Neural cell (in vitro differentiated cells): ENCODE results near the gene ISG15. TPM values are rescaled to one million over a fixed set of nuclear protein-coding genes. Genes with fewer than 3 reads are reported as not detected.
A peak's percentile ranks its signal among the peaks of the same experiment; 100 is the strongest.

Source experiments
- H2AFZ ChIP-seq: fragments of 200-600, 300-800 bp; sonication (generic), shearing (Covaris generic); 2 replicates; pipeline ENCODE4 v1.6.0; 2014; ENCODE audit warnings: low read depth, mild to moderate bottlenecking, antibody characterized with exemption, low read length, moderate library complexity
- H3F3A ChIP-seq: fragments of 200-600 bp; shearing (Covaris generic); 2 replicates; pipeline ENCODE4 v1.6.1; 2016; ENCODE audit warnings: mild to moderate bottlenecking, moderate library complexity, mixed read lengths, antibody characterized with exemption, low read length; ENCODE audit not compliant: insufficient read depth, poor library complexity, severe bottlenecking
- H3K27ac ChIP-seq: fragments of 200-600, 300-800 bp; sonication (generic), shearing (Covaris generic); 2 replicates; pipeline ENCODE4 v1.5.1; 2014; ENCODE audit warnings: mild to moderate bottlenecking, low read length, moderate library complexity
- H3K27me3 ChIP-seq: fragments of 300-800, 200-600 bp; sonication (generic), shearing (Covaris generic); 2 replicates; pipeline ENCODE4 v1.6.0; 2014; ENCODE audit warnings: mild to moderate bottlenecking, low read depth, low read length, moderate library complexity; ENCODE audit not compliant: insufficient read depth
- H3K36me3 ChIP-seq: fragments of 300-800, 200-600 bp; sonication (generic), shearing (Covaris generic); 2 replicates; pipeline ENCODE4 v1.5.1; 2014; ENCODE audit warnings: mild to moderate bottlenecking, antibody characterized with exemption, low read length, moderate library complexity; ENCODE audit not compliant: insufficient read depth
- H3K4me2 ChIP-seq: fragments of 300-800, 200-600 bp; sonication (generic), shearing (Covaris generic); 2 replicates; pipeline ENCODE4 v1.6.0; 2014; ENCODE audit warnings: mild to moderate bottlenecking, low read length
- H3K4me3 ChIP-seq: fragments of 300-800, 200-600 bp; sonication (generic), shearing (Covaris generic); 2 replicates; pipeline ENCODE4 v1.5.1; 2014; ENCODE audit warnings: mild to moderate bottlenecking, low read length, moderate library complexity
- H3K79me2 ChIP-seq: fragments of 200-600 bp; shearing (Covaris generic); replicated peaks from 2 replicates; pipeline ENCODE4 v1.6.0; 2014; ENCODE audit warnings: mild to moderate bottlenecking, low read length, moderate library complexity; ENCODE audit not compliant: insufficient read depth
- H3K9ac ChIP-seq: fragments of 300-800, 200-600 bp; sonication (generic), shearing (Covaris generic); 2 replicates; pipeline ENCODE4 v1.6.1; 2016; ENCODE audit warnings: mild to moderate bottlenecking, low read length, mixed read lengths
- H3K9me2 ChIP-seq: fragments of 200-600 bp; shearing (Covaris generic); 2 replicates; pipeline ENCODE4 v1.6.1; 2016; ENCODE audit warnings: mild to moderate bottlenecking, low read length, mixed read lengths; ENCODE audit not compliant: insufficient read depth
- H3K9me3 ChIP-seq: fragments of 200-600, 300-800 bp; sonication (generic), shearing (Covaris generic); 2 replicates; pipeline ENCODE4 v1.6.1; 2016; ENCODE audit warnings: mild to moderate bottlenecking, mixed run types, low read length, moderate library complexity, mixed read lengths
- H4K20me1 ChIP-seq: fragments of 200-600 bp; shearing (Covaris generic); 2 replicates; pipeline ENCODE4 v1.6.1; 2016; ENCODE audit warnings: mild to moderate bottlenecking, mixed run types; ENCODE audit not compliant: insufficient read depth
- EP300 ChIP-seq: fragments of 450-650 bp; conservative IDR thresholded peaks from 2 replicates; pipeline ENCODE4 v1.6.1; 2014; ENCODE audit warnings: antibody characterized with exemption, mild to moderate bottlenecking, moderate library complexity; ENCODE audit not compliant: poor library complexity, severe bottlenecking
- EZH2 ChIP-seq: fragments of 200-600, 300-800 bp; shearing (Covaris generic), sonication (generic); IDR thresholded peaks from 2 replicates; pipeline ENCODE4 v1.6.1; 2014; ENCODE audit warnings: antibody characterized with exemption, low read length, borderline replicate concordance, mild to moderate bottlenecking; ENCODE audit not compliant: insufficient read depth, poor library complexity, severe bottlenecking
- MXI1 ChIP-seq: fragments of 450-650 bp; conservative IDR thresholded peaks from 2 replicates; pipeline ENCODE4 v1.6.1; 2014; ENCODE audit warnings: antibody characterized with exemption, mild to moderate bottlenecking; ENCODE audit not compliant: poor library complexity, severe bottlenecking
- POLR2AphosphoS5 ChIP-seq: IDR thresholded peaks from 2 replicates; pipeline ENCODE4 v1.6.1; 2012
- RAD21 ChIP-seq: fragments of 450-650 bp; conservative IDR thresholded peaks from 2 replicates; pipeline ENCODE4 v1.6.1; 2014; ENCODE audit warnings: antibody characterized with exemption, mild to moderate bottlenecking, moderate library complexity
- SMC3 ChIP-seq: fragments of 450-650 bp; conservative IDR thresholded peaks from 2 replicates; pipeline ENCODE4 v1.6.1; 2014; ENCODE audit warnings: antibody characterized with exemption, mild to moderate bottlenecking, moderate library complexity; ENCODE audit not compliant: poor library complexity
- TAF1 ChIP-seq: IDR thresholded peaks from 2 replicates; pipeline ENCODE4 v1.6.1; 2012; ENCODE audit warnings: low read depth
- polyA plus RNA-seq: library from polyadenylated mRNA; depleted of rRNA; stranded (reverse); fragments of >200 nt; gene quantifications from 2 replicates; pipeline ENCODE4 v1.2.3, GENCODE V29; 2014
- TF ChIP-seq, protein P1 (sequence below): fragments of 450-650 bp; IDR thresholded peaks from 2 replicates; pipeline ENCODE4 v1.5.1; 2014; ENCODE audit warnings: antibody characterized with exemption, mild to moderate bottlenecking, moderate library complexity; ENCODE audit not compliant: poor library complexity, severe bottlenecking
- TF ChIP-seq, protein P2 (sequence below): IDR thresholded peaks from 2 replicates; pipeline ENCODE4 v1.6.1; 2012; ENCODE audit warnings: borderline replicate concordance

Gene ISG15
- polyA plus RNA-seq, 1 donor from 2014 or later: 8.0 TPM

DNA sequence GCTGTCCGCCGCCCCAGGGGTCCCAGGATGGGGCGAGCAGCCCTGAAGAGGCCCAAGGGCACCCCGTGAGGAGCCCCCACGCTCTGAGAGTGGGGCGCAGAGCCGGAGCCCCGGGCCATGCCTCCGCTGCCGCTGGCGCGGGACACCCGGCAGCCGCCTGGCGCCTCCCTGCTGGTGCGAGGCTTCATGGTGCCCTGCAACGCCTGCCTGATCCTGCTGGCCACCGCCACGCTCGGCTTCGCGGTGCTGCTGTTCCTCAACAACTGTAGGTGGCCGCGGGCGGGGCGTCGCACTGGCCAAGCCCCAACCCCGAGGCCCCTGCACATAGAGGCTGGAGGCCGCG, 21.1 kb downstream of the ISG15 start:
- Histone ChIP-seq H3F3A (no peaks in the 10 kb centered on the region), H4K20me1 (no peaks in the 10 kb centered on the region), H3K9me3 (no peaks in the 10 kb centered on the region), H3K9ac (peak overlapping the region; percentile 85), H3K4me2 (peak overlapping the region; percentile 48), H3K36me3 (no peaks in the 10 kb centered on the region), H2AFZ (no peak overlapping the region), H3K27ac (peak overlapping the region; percentile 65), H3K79me2 (peaks cover 4% of the 10 kb centered on the region), H3K9me2 (no peaks in the 10 kb centered on the region), H3K27me3 (no peaks in the 10 kb centered on the region), H3K4me3 (peak overlapping the region; percentile 69)
- TF ChIP-seq, protein P1, sequence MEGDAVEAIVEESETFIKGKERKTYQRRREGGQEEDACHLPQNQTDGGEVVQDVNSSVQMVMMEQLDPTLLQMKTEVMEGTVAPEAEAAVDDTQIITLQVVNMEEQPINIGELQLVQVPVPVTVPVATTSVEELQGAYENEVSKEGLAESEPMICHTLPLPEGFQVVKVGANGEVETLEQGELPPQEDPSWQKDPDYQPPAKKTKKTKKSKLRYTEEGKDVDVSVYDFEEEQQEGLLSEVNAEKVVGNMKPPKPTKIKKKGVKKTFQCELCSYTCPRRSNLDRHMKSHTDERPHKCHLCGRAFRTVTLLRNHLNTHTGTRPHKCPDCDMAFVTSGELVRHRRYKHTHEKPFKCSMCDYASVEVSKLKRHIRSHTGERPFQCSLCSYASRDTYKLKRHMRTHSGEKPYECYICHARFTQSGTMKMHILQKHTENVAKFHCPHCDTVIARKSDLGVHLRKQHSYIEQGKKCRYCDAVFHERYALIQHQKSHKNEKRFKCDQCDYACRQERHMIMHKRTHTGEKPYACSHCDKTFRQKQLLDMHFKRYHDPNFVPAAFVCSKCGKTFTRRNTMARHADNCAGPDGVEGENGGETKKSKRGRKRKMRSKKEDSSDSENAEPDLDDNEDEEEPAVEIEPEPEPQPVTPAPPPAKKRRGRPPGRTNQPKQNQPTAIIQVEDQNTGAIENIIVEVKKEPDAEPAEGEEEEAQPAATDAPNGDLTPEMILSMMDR: peak; percentile 37
- TF ChIP-seq MXI1 (peak; percentile 11), POLR2AphosphoS5 (no peak)

DNA sequence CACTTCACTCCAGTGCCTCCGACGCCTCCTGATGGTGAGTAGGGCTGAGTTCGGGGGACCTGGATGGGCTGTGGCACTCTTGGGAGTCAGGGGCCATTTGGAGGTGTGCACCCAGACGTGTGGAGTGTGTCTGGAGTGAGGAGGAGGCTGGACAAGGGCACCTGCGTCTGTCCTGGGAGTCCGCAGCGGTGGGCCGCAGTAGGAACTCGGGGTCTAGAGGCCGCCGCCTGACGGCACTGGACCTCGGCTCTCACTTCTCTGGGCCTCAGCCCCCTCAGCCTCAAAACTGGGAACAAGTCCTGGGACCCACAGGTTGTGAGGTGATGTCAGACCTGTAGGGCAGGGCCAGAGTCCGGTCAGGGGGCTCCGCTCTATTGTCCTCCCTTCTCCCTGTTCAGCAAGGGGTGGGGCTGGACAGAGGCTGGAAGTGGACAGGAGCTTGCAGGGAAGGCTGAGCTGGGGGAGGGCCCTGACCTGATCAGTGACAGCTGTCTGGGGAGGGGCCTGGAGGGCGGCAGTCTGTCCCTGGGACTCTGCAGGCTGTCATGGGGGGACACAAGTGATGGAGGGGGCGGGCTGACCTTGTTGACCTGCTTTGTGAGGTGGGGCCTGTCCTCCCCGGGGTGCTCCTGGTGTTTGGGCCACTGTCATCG, 22.1 kb downstream of the ISG15 start:
- no peaks in the 10 kb centered on the region for H3K9me2 ChIP-seq

More for the DNA sequence above, 22.1 kb downstream of the ISG15 start:
- H4K20me1 ChIP-seq: no peaks in the 10 kb centered on the region
- TF ChIP-seq, protein P1: no peak
- TF ChIP-seq, protein P2, sequence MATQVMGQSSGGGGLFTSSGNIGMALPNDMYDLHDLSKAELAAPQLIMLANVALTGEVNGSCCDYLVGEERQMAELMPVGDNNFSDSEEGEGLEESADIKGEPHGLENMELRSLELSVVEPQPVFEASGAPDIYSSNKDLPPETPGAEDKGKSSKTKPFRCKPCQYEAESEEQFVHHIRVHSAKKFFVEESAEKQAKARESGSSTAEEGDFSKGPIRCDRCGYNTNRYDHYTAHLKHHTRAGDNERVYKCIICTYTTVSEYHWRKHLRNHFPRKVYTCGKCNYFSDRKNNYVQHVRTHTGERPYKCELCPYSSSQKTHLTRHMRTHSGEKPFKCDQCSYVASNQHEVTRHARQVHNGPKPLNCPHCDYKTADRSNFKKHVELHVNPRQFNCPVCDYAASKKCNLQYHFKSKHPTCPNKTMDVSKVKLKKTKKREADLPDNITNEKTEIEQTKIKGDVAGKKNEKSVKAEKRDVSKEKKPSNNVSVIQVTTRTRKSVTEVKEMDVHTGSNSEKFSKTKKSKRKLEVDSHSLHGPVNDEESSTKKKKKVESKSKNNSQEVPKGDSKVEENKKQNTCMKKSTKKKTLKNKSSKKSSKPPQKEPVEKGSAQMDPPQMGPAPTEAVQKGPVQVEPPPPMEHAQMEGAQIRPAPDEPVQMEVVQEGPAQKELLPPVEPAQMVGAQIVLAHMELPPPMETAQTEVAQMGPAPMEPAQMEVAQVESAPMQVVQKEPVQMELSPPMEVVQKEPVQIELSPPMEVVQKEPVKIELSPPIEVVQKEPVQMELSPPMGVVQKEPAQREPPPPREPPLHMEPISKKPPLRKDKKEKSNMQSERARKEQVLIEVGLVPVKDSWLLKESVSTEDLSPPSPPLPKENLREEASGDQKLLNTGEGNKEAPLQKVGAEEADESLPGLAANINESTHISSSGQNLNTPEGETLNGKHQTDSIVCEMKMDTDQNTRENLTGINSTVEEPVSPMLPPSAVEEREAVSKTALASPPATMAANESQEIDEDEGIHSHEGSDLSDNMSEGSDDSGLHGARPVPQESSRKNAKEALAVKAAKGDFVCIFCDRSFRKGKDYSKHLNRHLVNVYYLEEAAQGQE: no peak
- TF ChIP-seq RAD21 (no peak), POLR2AphosphoS5 (no peak), MXI1 (no peak), EZH2 (no peak), TAF1 (no peak), EP300 (no peak), SMC3 (no peak)
- no peak overlapping the region for H3K27ac ChIP-seq
- no peak overlapping the region for H3K4me2 ChIP-seq
- H3K27me3 ChIP-seq: no peaks in the 10 kb centered on the region
- H3K9me3 ChIP-seq: no peaks in the 10 kb centered on the region
- no peaks in the 10 kb centered on the region for H3F3A ChIP-seq
- no peaks in the 10 kb centered on the region for H3K36me3 ChIP-seq
- no peak overlapping the region for H2AFZ ChIP-seq
- peak overlapping the region; percentile 34 for H3K4me3 ChIP-seq
- no peak overlapping the region for H3K9ac ChIP-seq
- peaks cover 4% of the 10 kb centered on the region for H3K79me2 ChIP-seq
